HUES48 (cell line): ENCODE results near the gene ARFGAP3.
"Not testable (repeated sequence)": the region's sequence is repeated elsewhere in the genome, so short reads cannot be mapped to it uniquely, and the experiment has no call there.

ENCODE experiments used
- H3K27ac ChIP-seq: one replicate; pipeline ENCODE4 v1.7.0; 2013; ENCODE audit warnings: low read depth, low read length, inconsistent platforms
- H3K27me3 ChIP-seq: 2 replicates; pipeline ENCODE4 v1.6.1; 2013; ENCODE audit warnings: mild to moderate bottlenecking, low read length; ENCODE audit not compliant: control insufficient read depth, insufficient read depth
- H3K36me3 ChIP-seq: 2 replicates; pipeline ENCODE4 v1.6.1; 2013; ENCODE audit warnings: low read length; ENCODE audit not compliant: control insufficient read depth, insufficient read depth
- H3K4me1 ChIP-seq: 2 replicates; pipeline ENCODE4 v1.6.1; 2013; ENCODE audit warnings: mild to moderate bottlenecking, low read length; ENCODE audit not compliant: control insufficient read depth, insufficient read depth
- H3K4me3 ChIP-seq: 2 replicates; pipeline ENCODE4 v1.5.1; 2013; ENCODE audit warnings: mild to moderate bottlenecking, low read depth, low read length
- H3K9ac ChIP-seq: 2 replicates; pipeline ENCODE4 v1.6.1; 2013; ENCODE audit warnings: mild to moderate bottlenecking, low read depth, low read length, moderate library complexity
- H3K9me3 ChIP-seq: 2 replicates; pipeline ENCODE4 v1.6.1; 2013; ENCODE audit warnings: low read length; ENCODE audit not compliant: control insufficient read depth, insufficient read depth

ARFGAP3 gene

GRCh38 chr22:42763965-42764480 is 93.0 kb downstream of the ARFGAP3 start:
- Histone ChIP-seq H3K27me3 (no peaks in the 10 kb centered on the region), H3K36me3 (no peaks in the 10 kb centered on the region), H3K4me1 (no peaks in the 10 kb centered on the region), H3K9ac (no peak overlapping the region), H3K27ac (no peak overlapping the region), H3K4me3 (no peak overlapping the region), H3K9me3 (no peaks in the 10 kb centered on the region)

GRCh38 chr22:42760806-42761565 is 96.1 kb downstream of the ARFGAP3 start:
- no peak overlapping the region for H3K27ac ChIP-seq
- H3K36me3 ChIP-seq: no peaks in the 10 kb centered on the region
- no peaks in the 10 kb centered on the region for H3K27me3 ChIP-seq
- no peak overlapping the region for H3K9ac ChIP-seq
- no peak overlapping the region for H3K4me3 ChIP-seq
- H3K4me1 ChIP-seq: 0 out of 2 replicates have a peak, but pooled peaks cover 3% of the 10 kb centered on the region
- no peaks in the 10 kb centered on the region for H3K9me3 ChIP-seq

DNA sequence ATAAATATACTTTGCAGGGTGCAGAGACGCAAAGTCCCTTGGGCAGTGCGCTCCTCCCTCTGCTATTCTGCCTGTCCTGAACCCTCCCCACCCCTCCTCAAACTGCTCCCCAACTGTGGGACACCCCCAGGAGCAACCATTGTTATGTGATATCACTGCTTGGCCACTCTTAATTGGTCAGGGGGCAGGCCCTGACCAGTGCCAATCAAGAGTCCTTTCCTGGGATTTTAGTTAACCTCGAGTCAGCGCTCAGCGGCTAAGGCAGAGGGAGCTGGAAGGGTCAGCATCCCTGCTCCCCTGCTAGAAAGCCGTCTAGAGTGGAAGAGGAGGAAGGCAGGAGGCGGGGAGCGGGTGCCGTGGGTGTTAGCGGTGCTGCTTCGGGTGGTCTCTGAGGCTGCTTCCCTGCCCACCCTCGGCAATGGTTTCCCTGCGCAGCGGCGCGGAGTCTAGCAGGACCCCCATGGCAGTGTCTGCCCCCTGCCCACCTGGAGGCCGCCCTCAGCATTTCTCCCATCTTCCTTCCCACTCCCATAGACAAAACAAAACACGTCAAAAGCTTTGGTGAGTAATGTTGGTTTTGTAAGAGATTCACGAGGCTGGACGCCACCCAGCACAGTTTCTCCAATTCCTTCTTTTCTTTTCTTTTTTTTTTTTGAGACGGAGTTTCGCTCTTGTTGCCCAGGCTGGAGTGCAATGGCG is 98.0 kb downstream of the ARFGAP3 start:
- Histone ChIP-seq H3K4me1 (0 out of 2 replicates have a peak, but pooled peaks cover 3% of the 10 kb centered on the region), H3K4me3 (no peak overlapping the region), H3K9me3 (no peaks in the 10 kb centered on the region), H3K9ac (no peak overlapping the region), H3K27ac (no peak overlapping the region), H3K36me3 (no peaks in the 10 kb centered on the region), H3K27me3 (no peaks in the 10 kb centered on the region)

GRCh38 chr22:42755553-42755952 is 101.5 kb downstream of the ARFGAP3 start:
- H3K4me1 ChIP-seq, H3K9me3 ChIP-seq, H3K9ac ChIP-seq, H3K36me3 ChIP-seq, H3K27me3 ChIP-seq, H3K27ac ChIP-seq, H3K4me3 ChIP-seq: not testable (repeated sequence)

GRCh38 chr22:42755121-42755520 is 102.0 kb downstream of the ARFGAP3 start:
- not testable (repeated sequence) for H3K36me3 ChIP-seq, H3K4me1 ChIP-seq, H3K4me3 ChIP-seq, H3K27ac ChIP-seq, H3K9me3 ChIP-seq, H3K27me3 ChIP-seq, H3K9ac ChIP-seq

- H3K4me1 ChIP-seq: 0 out of 2 replicates have a peak, but pooled peaks cover 3% of the 10 kb centered on the region
- H3K4me3 ChIP-seq: no peak overlapping the region
- no peak overlapping the region for H3K27ac ChIP-seq
Observed at GRCh38 chr22:42754658-42755057, 102.4 kb downstream of the ARFGAP3 start.

DNA sequence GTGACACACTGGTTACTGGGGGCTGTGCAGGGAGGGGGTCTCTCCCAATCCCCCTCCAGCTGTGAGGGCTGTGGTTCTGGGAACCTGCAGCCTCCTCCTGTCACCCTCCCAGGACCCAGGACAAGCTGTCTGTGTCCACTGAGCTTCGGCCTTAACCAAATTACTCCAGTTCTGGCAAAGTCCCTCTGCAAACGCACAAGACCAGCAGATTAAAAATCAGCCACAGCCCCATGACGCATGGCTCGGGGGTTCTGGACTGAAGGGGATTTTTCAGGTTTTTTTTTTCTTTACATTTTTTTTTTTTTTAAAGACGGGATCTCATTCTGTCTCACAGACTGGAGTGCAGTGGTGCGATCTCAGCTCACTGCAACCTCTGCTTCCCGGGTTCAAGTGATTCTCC is 104.2 kb downstream of the ARFGAP3 start:
- Histone ChIP-seq H3K36me3 (no peaks in the 10 kb centered on the region), H3K27me3 (no peaks in the 10 kb centered on the region), H3K4me1 (peaks cover 10% of the 10 kb centered on the region; the same call in 1 of the 2 replicates), H3K9ac (no peak overlapping the region), H3K9me3 (no peaks in the 10 kb centered on the region), H3K27ac (no peak overlapping the region), H3K4me3 (no peak overlapping the region)

More at GRCh38 chr22:42754658-42755057, 102.4 kb downstream of the ARFGAP3 start:
- Histone ChIP-seq H3K9ac (no peak overlapping the region), H3K27me3 (no peaks in the 10 kb centered on the region), H3K36me3 (no peaks in the 10 kb centered on the region), H3K9me3 (no peaks in the 10 kb centered on the region)

DNA sequence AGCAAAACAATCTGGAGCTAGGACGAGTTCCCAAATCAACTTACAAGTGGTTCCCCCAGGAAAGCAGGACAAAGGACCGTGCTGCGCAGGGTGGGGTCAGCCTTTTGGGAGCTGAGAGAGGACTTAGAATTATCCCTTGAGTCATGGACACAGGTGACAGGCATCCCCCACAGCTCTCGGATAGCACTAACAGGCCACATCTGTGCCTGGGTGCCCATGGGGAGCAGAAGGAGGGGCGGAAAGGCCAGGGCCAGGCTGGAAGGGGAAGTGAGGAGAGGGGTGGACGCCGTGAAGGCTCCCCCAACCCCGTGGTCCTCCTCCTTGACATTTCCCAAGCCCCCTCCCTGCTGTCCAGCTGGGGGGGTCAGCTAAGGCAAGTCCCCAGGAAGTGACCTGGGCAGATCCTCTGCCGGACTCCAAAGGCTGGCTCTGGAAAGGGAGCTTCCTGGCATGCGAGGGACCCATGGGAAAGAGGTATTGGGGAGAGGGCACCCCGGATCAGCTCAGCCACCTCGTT is 104.8 kb downstream of the ARFGAP3 start:
- Histone ChIP-seq H3K4me3 (no peak overlapping the region), H3K4me1 (peaks cover 11% of the 10 kb centered on the region; the same call in 1 of the 2 replicates), H3K27me3 (no peaks in the 10 kb centered on the region), H3K36me3 (no peaks in the 10 kb centered on the region), H3K9me3 (no peaks in the 10 kb centered on the region), H3K9ac (no peak overlapping the region), H3K27ac (no peak overlapping the region)

DNA sequence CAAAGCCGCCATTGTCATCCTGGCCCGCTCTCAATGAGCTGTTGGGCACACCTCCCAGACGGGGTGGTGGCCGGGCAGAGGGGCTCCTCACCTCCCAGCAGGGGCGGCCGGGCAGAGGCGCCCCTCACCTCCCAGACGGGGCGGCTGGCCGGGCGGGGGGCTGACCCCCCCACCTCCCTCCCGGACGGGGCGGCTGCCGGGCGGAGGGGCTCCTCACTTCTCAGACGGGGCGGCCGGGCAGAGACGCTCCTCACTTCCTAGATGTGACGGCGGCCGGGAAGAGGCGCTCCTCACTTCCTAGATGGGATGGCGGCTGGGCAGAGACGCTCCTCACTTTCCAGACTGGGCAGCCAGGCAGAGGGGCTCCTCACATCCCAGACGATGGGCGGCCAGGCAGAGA is 106.7 kb downstream of the ARFGAP3 start:
- not testable (repeated sequence) for H3K27me3 ChIP-seq, H3K27ac ChIP-seq, H3K9ac ChIP-seq, H3K4me3 ChIP-seq, H3K36me3 ChIP-seq, H3K9me3 ChIP-seq
- peaks cover 11% of the 10 kb centered on the region; the same call in 1 of the 2 replicates for H3K4me1 ChIP-seq

DNA sequence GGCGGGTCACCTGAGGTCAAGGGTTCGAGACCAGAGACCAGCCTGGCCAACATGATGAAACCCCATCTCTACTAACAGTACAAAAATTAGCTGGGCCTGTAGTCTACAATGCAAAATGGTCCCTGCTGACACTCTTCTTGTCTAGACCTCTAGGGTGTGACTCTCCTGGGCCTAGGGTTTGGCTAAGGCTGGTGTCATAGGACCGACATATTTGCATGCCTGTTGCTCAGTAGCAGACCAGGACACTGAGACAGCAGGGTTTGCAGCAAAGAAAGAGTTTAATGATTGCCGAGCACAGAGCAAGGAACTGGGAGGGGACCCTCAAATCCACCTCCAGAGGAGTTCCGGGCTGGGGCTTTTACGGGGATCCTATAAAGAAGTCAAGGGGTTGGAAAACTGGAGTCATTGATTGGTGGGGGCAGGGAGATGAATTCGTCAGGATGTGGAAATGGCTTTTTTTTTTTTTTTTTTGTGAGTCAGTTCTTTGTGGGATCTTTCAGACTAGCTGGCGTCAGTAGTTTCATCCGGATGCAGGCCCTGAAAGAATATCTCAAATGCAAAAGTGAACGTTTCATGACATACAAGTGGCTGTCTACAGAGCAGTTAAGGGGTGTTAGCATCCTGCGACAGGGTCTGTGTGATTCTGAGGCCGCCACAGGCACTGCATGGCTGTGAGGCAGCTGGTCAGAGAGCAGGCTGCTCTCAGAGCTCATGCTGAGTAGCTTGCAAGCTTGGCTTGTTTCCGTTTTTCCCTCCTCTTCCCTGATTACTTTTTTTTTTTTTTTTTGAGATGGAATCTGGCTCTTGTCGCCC is 109.2 kb downstream of the ARFGAP3 start:
- Histone ChIP-seq H3K27me3 (no peaks in the 10 kb centered on the region), H3K36me3 (no peaks in the 10 kb centered on the region), H3K9ac (no peak overlapping the region), H3K4me1 (peaks cover 11% of the 10 kb centered on the region; the same call in 1 of the 2 replicates), H3K9me3 (no peaks in the 10 kb centered on the region), H3K27ac (no peak overlapping the region), H3K4me3 (no peak overlapping the region)
